ENCODE measurements around the gene FAM107B. TPM values are rescaled to one million over a fixed set of nuclear protein-coding genes. Genes with fewer than 3 reads are reported as not detected.

Gene FAM107B
- total and polyA plus RNA-seq, 4 donors: 24.9 to 58.1 (median 30.9) TPM

DNA sequence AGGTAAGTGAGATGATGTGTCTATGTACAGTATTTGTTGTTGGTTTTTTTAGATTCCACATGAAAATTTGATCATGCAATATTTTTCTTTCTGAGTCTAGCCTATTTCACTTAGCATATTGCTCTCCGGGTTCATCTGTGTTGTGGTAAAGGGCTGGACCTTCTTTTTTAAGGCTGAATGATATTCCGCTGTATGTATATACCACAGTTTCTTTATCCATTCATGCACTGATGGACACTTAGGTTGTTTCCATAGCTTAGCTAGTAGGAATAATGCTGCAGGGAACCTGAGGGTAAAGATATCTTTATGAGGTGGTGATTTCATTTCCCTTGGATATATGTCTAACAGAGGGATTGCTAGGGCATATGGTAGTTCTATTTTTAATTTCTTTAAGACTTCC, 80.8 kb downstream of the FAM107B start:
- no peak overlapping the region for H3K27ac ChIP-seq (ENCODE audit: low read depth in 1 of 2, low read length in 2 of 2)
- WGBS: 74% methylated on average over 2 of the region's 2 CpGs

GRCh38 chr10:14692344-14693076, 82.2 kb downstream of the FAM107B start:
- no peak for DNase-seq (ENCODE audit: low spot score)
- no peak overlapping the region for H3K4me3 ChIP-seq (ENCODE audit: low read depth in 1 of 3, low read length in 3 of 3)
- 67% methylated on average over 16 of the region's 16 CpGs for WGBS
- no peak overlapping the region for H3K9ac ChIP-seq (ENCODE audit: low read depth in 1 of 2, low read length in 2 of 2)
- H3K36me3 ChIP-seq (ENCODE audit: control insufficient read depth in 4 of 4, insufficient read depth in 3 of 4, low read depth in 1 of 4, low read length in 3 of 4): no peaks in the 10 kb centered on the region
- no peaks in the 10 kb centered on the region for H3K27me3 ChIP-seq (ENCODE audit: control insufficient read depth in 4 of 4, insufficient read depth in 4 of 4, low read length in 3 of 4)
- H3K4me1 ChIP-seq (ENCODE audit: control insufficient read depth in 4 of 4, insufficient read depth in 4 of 4, low read length in 3 of 4): peaks cover 3 to 18% (median 12%) of the 10 kb centered on the region in 4 donors
- H3K9me3 ChIP-seq (ENCODE audit: control insufficient read depth in 4 of 4, low read length in 3 of 4): no peaks in the 10 kb centered on the region
- TF ChIP-seq, protein P1, sequence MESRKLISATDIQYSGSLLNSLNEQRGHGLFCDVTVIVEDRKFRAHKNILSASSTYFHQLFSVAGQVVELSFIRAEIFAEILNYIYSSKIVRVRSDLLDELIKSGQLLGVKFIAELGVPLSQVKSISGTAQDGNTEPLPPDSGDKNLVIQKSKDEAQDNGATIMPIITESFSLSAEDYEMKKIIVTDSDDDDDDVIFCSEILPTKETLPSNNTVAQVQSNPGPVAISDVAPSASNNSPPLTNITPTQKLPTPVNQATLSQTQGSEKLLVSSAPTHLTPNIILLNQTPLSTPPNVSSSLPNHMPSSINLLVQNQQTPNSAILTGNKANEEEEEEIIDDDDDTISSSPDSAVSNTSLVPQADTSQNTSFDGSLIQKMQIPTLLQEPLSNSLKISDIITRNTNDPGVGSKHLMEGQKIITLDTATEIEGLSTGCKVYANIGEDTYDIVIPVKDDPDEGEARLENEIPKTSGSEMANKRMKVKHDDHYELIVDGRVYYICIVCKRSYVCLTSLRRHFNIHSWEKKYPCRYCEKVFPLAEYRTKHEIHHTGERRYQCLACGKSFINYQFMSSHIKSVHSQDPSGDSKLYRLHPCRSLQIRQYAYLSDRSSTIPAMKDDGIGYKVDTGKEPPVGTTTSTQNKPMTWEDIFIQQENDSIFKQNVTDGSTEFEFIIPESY (IDR thresholded peaks at IDR 0.05): no peak
- TF ChIP-seq HNF4G (IDR thresholded peaks at IDR 0.05) (no peak), RXRA (IDR thresholded peaks at IDR 0.05) (no peak), FOXA1 (IDR thresholded peaks at IDR 0.05) (no peak), CTCF (IDR thresholded peaks at IDR 0.05; ENCODE audit: low read depth, low read length, missing input control) (no peak), REST (IDR thresholded peaks at IDR 0.05) (no peak), RAD21 (IDR thresholded peaks at IDR 0.05) (no peak), TAF1 (conservative IDR thresholded peaks at IDR 0.05) (no peak), SP1 (IDR thresholded peaks at IDR 0.05) (no peak), EGR1 (IDR thresholded peaks at IDR 0.05; ENCODE audit: low read depth in 2 of 2) (no peak)
- H3K27ac ChIP-seq (ENCODE audit: low read depth in 1 of 2, low read length in 2 of 2): no peak overlapping the region

More for the DNA sequence above, 80.8 kb downstream of the FAM107B start:
- TF ChIP-seq GABPA (IDR thresholded peaks at IDR 0.05 in 1 of 2, conservative IDR thresholded peaks at IDR 0.05 in 1 of 2) (no peak), JUND (IDR thresholded peaks at IDR 0.05) (no peak)
- Histone ChIP-seq H3K36me3 (ENCODE audit: control insufficient read depth in 4 of 4, insufficient read depth in 3 of 4, low read depth in 1 of 4, low read length in 3 of 4) (no peaks in the 10 kb centered on the region), H3K4me1 (ENCODE audit: control insufficient read depth in 4 of 4, insufficient read depth in 4 of 4, low read length in 3 of 4) (peaks cover 3 to 16% (median 13%) of the 10 kb centered on the region in 4 donors), H3K4me3 (ENCODE audit: low read depth in 1 of 3, low read length in 3 of 3) (no peak overlapping the region), H3K27me3 (ENCODE audit: control insufficient read depth in 4 of 4, insufficient read depth in 4 of 4, low read length in 3 of 4) (no peaks in the 10 kb centered on the region), H3K9ac (ENCODE audit: low read depth in 1 of 2, low read length in 2 of 2) (no peak overlapping the region), H3K9me3 (ENCODE audit: control insufficient read depth in 4 of 4, low read length in 3 of 4) (no peaks in the 10 kb centered on the region)
- DNase-seq (ENCODE audit: low spot score): no peak
